GM15510 (cell line): ENCODE measurements around the gene PPP1R37.

Experiments
- POLR2A ChIP-seq: IDR thresholded peaks from 3 replicates; pipeline ENCODE4 v1.6.1; 2011; ENCODE audit warnings: borderline replicate concordance; ENCODE audit not compliant: insufficient read length; ENCODE audit errors: extremely low read depth

PPP1R37 gene

DNA sequence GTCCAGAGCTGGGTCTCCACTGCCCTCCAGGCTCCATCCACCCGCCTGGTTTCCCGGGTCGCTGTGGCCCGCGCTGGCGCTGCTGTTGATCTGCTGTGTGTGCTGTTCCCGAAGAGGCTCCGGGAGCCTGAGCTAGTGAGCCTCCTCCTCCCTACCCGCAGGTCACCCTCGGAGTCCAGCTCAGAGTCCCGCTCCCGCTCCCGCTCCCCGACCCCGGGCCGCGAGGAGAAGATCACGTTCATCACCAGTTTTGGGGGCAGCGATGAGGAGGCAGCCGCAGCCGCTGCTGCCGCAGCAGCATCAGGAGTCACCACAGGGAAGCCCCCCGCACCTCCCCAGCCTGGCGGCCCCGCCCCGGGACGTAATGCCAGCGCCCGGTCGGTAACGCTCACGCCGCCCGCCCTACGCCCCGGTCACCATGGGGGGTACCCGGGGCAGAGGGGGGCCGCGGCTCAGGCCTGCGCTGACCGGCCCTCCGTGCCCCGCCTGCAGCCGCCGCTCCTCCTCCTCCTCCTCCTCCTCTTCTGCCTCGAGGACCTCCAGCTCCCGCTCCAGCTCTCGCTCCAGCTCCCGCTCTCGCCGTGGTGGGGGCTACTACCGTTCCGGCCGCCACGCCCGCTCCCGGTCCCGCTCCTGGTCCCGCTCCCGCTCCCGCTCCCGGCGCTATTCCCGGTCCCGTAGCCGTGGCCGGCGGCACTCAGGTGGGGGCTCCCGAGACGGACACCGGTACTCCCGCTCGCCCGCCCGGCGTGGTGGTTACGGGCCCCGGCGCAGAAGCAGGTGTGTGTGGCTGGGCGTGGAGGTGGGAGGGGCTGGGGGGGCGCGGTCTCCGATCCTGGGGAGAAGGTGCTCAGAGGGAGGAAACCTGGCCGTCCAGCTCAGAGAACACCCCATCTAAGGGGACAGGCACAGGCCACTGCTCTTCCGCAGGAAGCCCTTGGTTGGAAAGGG is 28.9 kb upstream of the PPP1R37 start:
- TF ChIP-seq POLR2A, result no peak

DNA sequence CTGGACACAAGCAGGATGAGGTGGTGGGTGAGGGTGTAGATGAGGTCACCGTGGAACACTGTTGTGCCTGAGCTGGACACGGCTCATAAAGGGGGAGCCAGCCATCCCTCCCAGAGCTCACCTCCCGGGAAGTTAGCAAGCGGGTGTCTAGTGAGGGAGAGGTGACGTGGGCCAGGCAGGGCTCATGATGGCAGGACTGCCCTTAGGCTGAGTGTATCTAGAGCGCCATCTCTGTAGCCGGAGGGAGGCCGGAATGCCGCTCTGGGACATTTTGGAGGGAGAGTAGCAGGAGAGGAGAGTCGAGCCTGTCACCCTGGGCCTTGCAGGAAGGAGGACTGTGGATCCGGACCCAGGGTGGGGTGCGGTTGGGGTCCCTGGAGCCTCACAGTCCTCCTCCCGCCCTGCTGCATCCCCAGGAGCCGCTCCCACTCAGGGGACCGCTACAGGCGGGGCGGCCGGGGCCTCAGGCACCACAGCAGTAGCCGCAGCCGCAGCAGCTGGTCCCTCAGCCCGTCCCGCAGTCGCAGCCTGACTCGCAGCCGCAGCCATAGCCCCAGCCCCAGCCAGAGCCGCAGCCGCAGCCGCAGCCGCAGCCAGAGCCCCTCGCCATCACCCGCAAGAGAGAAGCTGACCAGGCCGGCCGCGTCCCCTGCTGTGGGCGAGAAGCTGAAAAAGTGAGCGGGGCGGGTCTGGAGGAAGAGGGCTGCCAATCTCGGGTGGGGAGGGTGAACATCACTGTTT is 25.9 kb upstream of the PPP1R37 start:
- no peak for TF ChIP-seq POLR2A

DNA sequence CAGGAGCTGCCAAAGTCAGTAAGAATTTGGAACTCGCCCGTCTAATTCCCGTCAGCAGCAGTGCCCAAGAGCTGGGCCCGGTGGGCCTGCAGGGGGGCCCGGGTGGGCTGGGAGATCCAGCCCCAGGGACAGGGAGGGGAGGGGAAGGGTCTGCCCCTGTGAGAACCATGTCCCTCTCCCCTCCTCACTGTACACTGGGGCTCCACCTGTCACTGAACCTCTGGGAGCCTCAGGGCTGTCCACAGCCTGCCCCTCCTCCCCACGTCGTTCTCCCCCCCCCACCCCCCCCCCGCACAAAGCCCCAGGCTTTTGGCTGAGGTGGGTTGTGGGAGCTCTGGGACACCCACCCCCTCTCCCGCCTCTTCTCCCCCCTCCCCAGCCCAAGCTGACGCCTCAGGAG is 24.9 kb upstream of the PPP1R37 start:
- no peak for TF ChIP-seq POLR2A

DNA sequence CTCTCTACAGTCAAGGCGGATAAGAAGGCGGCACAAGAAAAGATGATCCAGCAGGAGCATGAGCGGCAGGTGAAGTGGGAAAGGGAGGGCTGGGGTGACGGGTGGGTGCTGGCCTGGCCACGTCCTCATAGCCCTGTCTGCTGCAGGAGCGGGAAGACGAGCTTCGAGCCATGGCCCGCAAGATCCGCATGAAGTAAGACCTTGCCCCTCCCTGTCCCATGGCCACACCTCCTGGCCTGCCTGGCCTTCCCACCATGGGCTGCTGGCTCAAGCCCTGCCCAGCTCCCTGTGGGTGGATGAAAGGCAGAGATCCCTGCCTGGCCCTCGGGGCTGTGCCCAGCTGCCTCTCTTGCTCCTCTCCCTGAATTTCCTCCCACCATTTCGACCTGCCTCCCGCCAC is 23.9 kb upstream of the PPP1R37 start:
- TF ChIP-seq POLR2A, result no peak

DNA sequence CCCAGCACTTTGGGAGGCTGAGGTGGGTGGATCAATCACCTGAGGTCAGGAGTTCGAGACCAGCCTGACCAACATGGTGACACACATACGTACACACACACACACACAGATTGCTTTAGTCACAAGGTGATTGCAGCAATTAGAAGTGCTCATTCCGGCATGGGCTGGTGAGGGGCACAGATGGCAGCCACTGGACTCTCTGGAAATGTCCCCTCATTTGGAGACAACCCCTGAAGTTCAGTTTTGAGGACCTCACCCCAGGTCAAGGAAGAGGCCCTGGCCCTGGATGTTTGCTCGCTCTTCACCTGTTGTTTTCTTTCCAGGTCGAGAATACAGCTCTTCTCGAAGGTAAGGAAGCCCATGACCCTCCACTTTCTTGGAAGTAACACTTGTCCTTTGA is 22.8 kb upstream of the PPP1R37 start:
- no peak for TF ChIP-seq POLR2A

DNA sequence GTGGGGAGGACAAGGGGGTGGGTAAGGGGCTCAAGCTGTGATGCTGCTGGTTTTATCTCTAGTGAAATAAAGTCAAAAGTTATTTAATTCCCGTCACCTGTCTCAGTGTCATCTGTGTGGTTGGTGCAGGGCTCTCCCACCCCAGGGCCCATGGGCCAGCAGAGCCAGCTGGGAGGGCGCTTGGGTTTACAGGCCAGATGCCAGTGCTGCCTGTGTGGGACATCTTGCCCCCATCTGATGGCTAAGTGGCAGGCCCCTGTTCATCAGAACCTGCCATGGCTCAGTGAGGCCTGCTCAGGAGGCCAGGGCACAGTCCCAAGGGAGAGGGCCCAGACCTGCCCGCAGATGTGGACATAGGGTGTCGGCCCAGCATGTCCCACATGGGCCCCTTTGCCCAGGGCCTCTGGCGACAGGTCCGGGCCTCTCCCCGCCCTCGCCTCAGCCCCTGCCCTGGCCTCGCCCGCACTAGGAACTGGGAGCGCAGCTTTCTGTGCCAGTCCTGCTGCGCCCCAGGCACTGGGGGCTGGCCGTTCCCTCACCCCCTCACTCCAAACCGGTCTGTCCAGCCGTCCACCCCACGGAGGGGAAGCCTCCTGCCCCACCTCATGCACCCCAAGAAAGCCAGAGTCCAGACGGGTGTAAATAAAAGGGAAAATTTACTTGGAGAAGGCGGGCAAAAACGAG is 22.0 kb upstream of the PPP1R37 start:
- TF ChIP-seq POLR2A, result no peak

DNA sequence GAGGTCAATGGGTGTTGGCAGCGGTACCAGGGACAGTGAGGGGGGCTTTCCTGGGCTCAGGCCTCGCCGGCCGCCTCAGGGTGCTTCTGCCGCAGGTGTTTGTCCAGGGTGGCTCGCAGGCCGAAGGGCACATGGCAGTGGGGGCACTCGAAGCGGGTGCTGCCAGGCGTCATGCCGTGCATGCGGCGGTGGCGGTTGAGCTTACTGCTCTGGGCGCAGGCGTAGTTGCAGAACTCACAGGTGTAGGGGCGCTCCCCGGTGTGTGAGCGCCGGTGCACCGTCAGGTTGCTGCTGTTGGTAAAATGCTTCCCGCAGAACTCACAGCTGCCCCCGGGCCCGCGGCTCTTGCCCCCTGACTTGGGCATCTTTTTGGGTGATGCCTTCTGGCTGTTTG is 21.4 kb upstream of the PPP1R37 start:
- no peak for TF ChIP-seq POLR2A

DNA sequence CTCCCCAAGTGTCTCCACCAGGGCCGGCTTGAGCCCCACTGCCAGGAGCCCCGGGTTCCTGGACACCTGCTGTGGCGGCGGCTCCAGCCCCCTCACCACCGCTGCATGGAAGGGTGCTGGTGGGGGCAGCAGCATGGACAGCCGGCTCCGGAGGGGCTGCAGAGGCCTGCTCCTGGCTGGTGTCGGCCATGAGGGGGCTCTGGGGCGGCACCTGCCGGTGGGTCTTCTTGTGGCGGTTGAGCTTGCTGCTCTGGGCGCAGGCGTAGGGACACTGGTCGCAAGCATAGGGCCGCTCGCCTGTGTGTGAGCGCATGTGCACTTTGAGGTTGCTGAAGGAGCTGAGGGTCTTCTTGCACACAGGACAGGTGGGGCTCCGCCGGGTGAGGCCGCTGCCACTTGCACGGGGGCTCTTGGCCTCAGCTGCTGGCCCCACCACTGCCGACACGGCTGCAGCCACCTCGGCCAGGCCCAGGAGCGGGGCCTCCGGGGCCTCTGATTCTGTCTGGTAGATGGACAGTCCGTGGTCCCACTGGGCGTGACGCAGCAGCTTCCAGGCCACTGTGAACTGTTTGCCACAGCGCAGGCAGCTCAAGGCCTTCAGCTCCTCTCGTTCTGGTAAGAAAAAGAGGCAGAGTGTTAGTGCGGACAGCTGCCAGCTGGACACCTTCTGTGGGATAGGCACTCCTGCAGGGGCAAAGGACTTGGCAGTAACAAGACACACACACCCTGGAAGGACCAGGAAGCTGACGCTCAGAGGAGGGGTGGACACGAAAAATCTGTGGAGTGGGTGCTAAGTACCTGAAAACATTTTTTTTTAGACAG is 20.8 kb upstream of the PPP1R37 start:
- TF ChIP-seq POLR2A, result no peak

DNA sequence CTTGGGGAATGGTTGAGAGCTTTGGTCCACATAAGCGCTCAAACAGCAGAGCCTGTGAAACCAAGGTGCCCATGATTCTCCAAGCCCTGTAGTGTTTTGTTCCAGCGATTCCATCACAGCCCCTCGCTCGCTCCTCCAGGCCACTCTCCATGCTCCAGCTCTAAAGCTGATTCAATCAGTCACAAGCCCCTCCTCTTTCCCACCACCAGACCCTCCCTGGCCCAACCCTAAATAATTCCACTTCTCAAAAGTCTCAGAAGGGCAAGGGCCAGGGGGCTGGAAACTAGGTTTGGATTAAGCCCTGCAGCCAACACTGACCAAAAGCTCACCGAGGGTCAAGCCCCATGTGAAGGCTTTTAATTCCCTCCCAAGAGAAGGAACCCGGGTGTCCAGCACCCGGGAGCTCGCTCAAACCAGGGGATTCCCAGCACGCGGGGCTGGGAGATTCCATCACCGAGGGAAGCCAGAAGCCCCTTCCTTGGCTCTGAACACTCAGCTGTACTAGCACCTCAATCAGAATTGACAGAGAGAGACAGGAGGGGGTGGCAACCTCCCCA is 18.2 kb upstream of the PPP1R37 start:
- TF ChIP-seq POLR2A, result no peak

DNA sequence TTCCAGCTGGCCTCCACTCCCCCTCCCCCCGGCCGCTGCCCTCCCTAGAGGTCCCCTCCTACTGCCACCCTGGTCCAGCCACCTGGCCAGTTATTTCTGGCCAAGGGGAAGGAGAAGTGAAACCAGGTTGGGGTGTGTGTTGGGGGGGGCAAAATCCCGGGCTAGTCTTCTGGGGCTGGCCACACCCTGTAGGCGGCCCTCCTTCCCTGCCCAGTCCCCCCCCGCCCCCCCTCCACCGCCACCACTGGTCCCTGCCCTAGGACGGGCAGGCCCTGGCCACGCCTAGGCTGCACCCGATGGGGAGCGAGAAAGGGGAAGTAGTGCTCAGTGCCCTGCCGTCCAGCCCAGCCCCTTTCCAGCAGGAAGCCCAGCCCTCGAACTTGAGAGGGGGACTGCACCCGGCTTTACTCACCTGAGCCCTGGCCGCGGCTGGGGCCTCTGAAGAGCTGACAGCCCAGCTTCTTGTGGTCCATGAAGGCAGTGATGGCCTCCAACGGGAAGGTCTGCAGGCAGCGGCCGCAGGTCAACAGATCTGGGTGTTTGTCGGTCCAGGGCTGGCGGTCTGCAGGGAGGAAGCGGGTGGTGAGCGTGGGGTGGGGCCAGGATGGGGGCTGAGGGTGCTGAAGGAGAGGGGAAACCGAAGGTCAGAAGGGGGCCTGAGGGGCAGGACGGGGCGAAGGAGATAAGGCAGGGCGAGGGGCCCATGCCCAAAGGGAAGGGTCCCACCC is 17.5 kb upstream of the PPP1R37 start:
- TF ChIP-seq POLR2A, result peak; percentile 65

DNA sequence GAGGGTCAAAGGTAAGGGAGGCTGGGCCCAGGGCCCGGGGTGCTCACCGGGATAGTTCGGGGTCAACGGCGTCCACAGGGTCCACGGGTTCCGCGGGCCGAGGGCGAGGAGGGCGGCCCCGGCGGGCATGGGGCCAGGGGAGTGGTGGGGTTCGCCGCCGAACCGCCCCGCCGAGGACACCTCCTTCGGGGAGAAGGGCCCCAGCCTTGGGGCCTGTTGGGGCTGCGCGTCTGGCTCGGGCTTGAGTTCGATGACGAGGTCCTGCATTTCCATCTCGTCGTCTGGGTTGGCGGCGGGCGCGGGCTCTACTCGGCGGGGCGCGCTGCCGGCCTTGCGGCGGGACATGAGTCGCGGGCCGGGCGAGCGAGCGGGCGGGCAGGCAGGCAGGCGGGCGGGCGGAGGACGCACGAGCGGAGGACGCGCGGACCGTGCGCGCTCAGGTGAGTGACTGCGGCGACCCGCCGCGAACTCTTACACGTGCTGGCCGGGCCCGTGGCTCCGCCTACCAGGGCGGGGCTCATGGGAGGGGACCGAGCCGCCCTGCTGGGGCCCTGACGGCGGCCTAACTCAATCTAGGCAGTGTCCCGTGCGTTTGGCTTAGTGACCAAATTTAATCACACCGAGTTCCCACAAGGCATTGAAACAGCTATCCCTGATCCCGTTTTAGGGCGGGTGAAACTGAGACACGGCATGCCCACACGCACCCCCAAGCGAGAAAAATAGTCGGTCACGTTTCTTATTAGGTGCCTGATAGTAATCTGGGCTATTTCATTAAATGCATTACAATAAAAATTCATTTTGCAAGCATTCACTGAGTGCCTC is 16.7 kb upstream of the PPP1R37 start, which contains the start of gene ZNF296:
ZNF296 (minus strand) TSS at position 450 of the 822 bp plus-strand sequence; CDS start at position 345, 105 bp downstream.
- TF ChIP-seq POLR2A, result peak; percentile 97
